HCT116 (cell line): ENCODE data around the gene AARS1. TPM values are rescaled to one million over a fixed set of nuclear protein-coding genes. Genes with fewer than 3 reads are reported as not detected.

Experiments used
- ATAC-seq: fragments of 200-7000 bp; cut with Tn5 transposase; 2 replicates; pipeline ENCODE4 v1.9.1; 2020; ENCODE audit warnings: mild to moderate bottlenecking, moderate library complexity
- Bru-seq: library from RNA; stranded (reverse); fragments of 400-500 nt; gene quantifications from one replicate; lab custom pipeline; 2021; lab: Mats Ljungman, UMichigan
- BruChase-seq, 2 experiments: library from RNA; stranded (reverse); fragments of 400-500 nt; gene quantifications; one replicate each; lab custom pipeline; 2021; lab: Mats Ljungman, UMichigan
- BruUV-seq: library from RNA; stranded (reverse); fragments of 400-500 nt; replicated peaks from 2 replicates; lab custom pipeline; 2021; lab: Mats Ljungman, UMichigan
- CTCF ChIA-PET: fragments of 300-600 bp; sonication (Branson Sonifier 250); formaldehyde crosslinking; loops from one replicate; lab custom pipeline; 2021; ENCODE audit warnings: antibody characterized with exemption; lab: Charles Lee
- POLR2A ChIA-PET: fragments of 300-600, 350-600 bp; sonication (Branson Sonifier 250); formaldehyde crosslinking; loops from one replicate; lab custom pipeline; 2021; ENCODE audit warnings: antibody characterized with exemption; lab: Charles Lee
- RAD21 ChIA-PET, 2 experiments: fragments of 300-600 bp; sonication (Branson Sonifier 250); formaldehyde crosslinking; loops; one replicate each; lab custom pipeline; 2023; ENCODE audit warnings: low total read pairs in 2 of 2; ENCODE audit not compliant: uncharacterized antibody in 2 of 2, unreplicated experiment in 2 of 2, low non-redundant PET in 1 of 2; lab: Charles Lee
- DNase-seq: peaks from one replicate; pipeline ENCODE4 v3.0.0-alpha.2; 2010; ENCODE audit warnings: low read depth, low spot score
- H2AFZ ChIP-seq: fragments of 200-600 bp; shearing (Covaris generic), sonication (generic); 2 replicates; pipeline ENCODE4 v1.6.1; 2017; ENCODE audit warnings: low read depth, mixed run types, mixed read lengths, antibody characterized with exemption, low read length; ENCODE audit not compliant: poor library complexity, severe bottlenecking
- H3K27ac ChIP-seq: 2 replicates; pipeline ENCODE4 v1.5.1; 2012; ENCODE audit warnings: low read depth, low read length
- H3K27me3 ChIP-seq: fragments of 200-600 bp; sonication (generic); 2 replicates; pipeline ENCODE4 v1.6.1; 2016; ENCODE audit warnings: mixed run types, low read length, mixed read lengths; ENCODE audit not compliant: insufficient read depth
- H3K36me3 ChIP-seq, 2 experiments: fragments of 200-500 bp in 1 of 2; fragments of 200-600 bp in 1 of 2; sonication (Bioruptor generic) in 1 of 2; sonication (generic) in 1 of 2; 2 replicates each; pipeline versions ENCODE4 v1.5.1 to v1.6.1; 2014 to 2016; ENCODE audit warnings: low read length in 2 of 2, inconsistent platforms in 1 of 2, mixed read lengths in 1 of 2, mixed run types in 1 of 2; ENCODE audit not compliant: insufficient read depth in 2 of 2, control insufficient read depth in 1 of 2
- H3K4me1 ChIP-seq, 2 experiments: fragments of 200-600 bp in 1 of 2; sonication (generic) in 1 of 2; 2 replicates each; pipeline versions ENCODE4 v1.5.1 to v1.6.1; 2012 to 2017; ENCODE audit warnings: low read length in 2 of 2, inconsistent platforms in 1 of 2, mild to moderate bottlenecking in 1 of 2, mixed read lengths in 1 of 2, mixed run types in 1 of 2, moderate library complexity in 1 of 2; ENCODE audit not compliant: insufficient read depth in 2 of 2, control insufficient read depth in 1 of 2
- H3K4me2 ChIP-seq: fragments of 200-600 bp; sonication (generic); 2 replicates; pipeline ENCODE4 v1.6.1; 2017; ENCODE audit warnings: mixed run types, low read length, mixed read lengths
- H3K4me3 ChIP-seq, 2 experiments: fragments of 200-600 bp in 1 of 2; sonication (generic) in 1 of 2; replicated peaks in 1 of 2; 2 replicates each; pipeline ENCODE4 v1.5.1; 2011 to 2016; ENCODE audit warnings: low read length in 2 of 2, control low read depth in 1 of 2, low read depth in 1 of 2, mild to moderate bottlenecking in 1 of 2, mixed read lengths in 1 of 2, mixed run types in 1 of 2
- H3K79me2 ChIP-seq: fragments of 200-600 bp; sonication (generic); 2 replicates; pipeline ENCODE4 v1.6.1; 2017; ENCODE audit warnings: mild to moderate bottlenecking, mixed run types, low read length, moderate library complexity, mixed read lengths; ENCODE audit not compliant: insufficient read depth
- H3K9ac ChIP-seq: fragments of 200-600 bp; sonication (generic); 2 replicates; pipeline ENCODE4 v1.6.1; 2016; ENCODE audit warnings: low read length, mixed read lengths
- H3K9me2 ChIP-seq: fragments of 200-600 bp; sonication (generic), shearing (Covaris generic); 2 replicates; pipeline ENCODE4 v1.6.1; 2017; ENCODE audit warnings: mixed run types, mild to moderate bottlenecking, moderate library complexity; ENCODE audit not compliant: insufficient read depth
- H3K9me3 ChIP-seq, 2 experiments: fragments of 200-500 bp in 1 of 2; fragments of 200-600 bp in 1 of 2; sonication (Bioruptor generic) in 1 of 2; sonication (generic) in 1 of 2; 2 replicates each; pipeline ENCODE4 v1.6.1; 2014 to 2017; ENCODE audit warnings: low read length in 2 of 2, mixed read lengths in 2 of 2, inconsistent platforms in 1 of 2, low read depth in 1 of 2, mild to moderate bottlenecking in 1 of 2, mixed run types in 1 of 2, moderate library complexity in 1 of 2; ENCODE audit not compliant: control insufficient read depth in 1 of 2, insufficient read depth in 1 of 2
- H4K20me1 ChIP-seq: fragments of 200-600 bp; sonication (generic), shearing (Covaris generic); 2 replicates; pipeline ENCODE4 v1.6.1; 2017; ENCODE audit warnings: mixed run types, mild to moderate bottlenecking, moderate library complexity; ENCODE audit not compliant: insufficient read depth
- ATF3 ChIP-seq: IDR thresholded peaks from 2 replicates; pipeline ENCODE4 v1.6.1; 2012
- CEBPB ChIP-seq: IDR thresholded peaks from 2 replicates; pipeline ENCODE4 v1.6.1; 2012; ENCODE audit warnings: low read depth
- CTCF ChIP-seq, 3 experiments: fragments of 200-600 bp in 1 of 3; sonication (generic) in 1 of 3; IDR thresholded peaks in 2 of 3; conservative IDR thresholded peaks in 1 of 3; 2 replicates each; pipeline ENCODE4 v1.5.1; 2012 to 2017; ENCODE audit warnings: low read depth in 2 of 3, low read length in 2 of 3, antibody characterized with exemption in 1 of 3, borderline replicate concordance in 1 of 3, control low read depth in 1 of 3, mild to moderate bottlenecking in 1 of 3, mixed read lengths in 1 of 3, mixed run types in 1 of 3, moderate library complexity in 1 of 3; ENCODE audit not compliant: insufficient read depth in 1 of 3
- EGR1 ChIP-seq: IDR thresholded peaks from 2 replicates; pipeline ENCODE4 v1.6.1; 2012; ENCODE audit warnings: low read depth
- ELF1 ChIP-seq: IDR thresholded peaks from 2 replicates; pipeline ENCODE4 v1.6.1; 2012; ENCODE audit warnings: low read depth, borderline replicate concordance
- EZH2 ChIP-seq: fragments of 200-600 bp; sonication (generic); IDR thresholded peaks from 2 replicates; pipeline ENCODE4 v1.6.1; 2017; ENCODE audit warnings: antibody characterized with exemption, mixed run types
- EZH2phosphoT487 ChIP-seq: fragments of 200-600 bp; IDR thresholded peaks from 2 replicates; pipeline ENCODE4 v1.6.1; 2018; ENCODE audit warnings: antibody characterized with exemption, borderline replicate concordance
- JUND ChIP-seq: IDR thresholded peaks from 2 replicates; pipeline ENCODE4 v1.6.1; 2012
- MAX ChIP-seq: IDR thresholded peaks from 2 replicates; pipeline ENCODE4 v1.6.1; 2012
- POLR2A ChIP-seq: IDR thresholded peaks from 2 replicates; pipeline ENCODE4 v1.7.0; 2011; ENCODE audit warnings: borderline replicate concordance; ENCODE audit not compliant: insufficient read depth, insufficient read length; ENCODE audit errors: extremely low read depth
- POLR2AphosphoS5 ChIP-seq: IDR thresholded peaks from 2 replicates; pipeline ENCODE4 v1.6.1; 2011; ENCODE audit warnings: mild to moderate bottlenecking, low read depth, low read length, moderate library complexity
- RAD21 ChIP-seq: IDR thresholded peaks from 2 replicates; pipeline ENCODE4 v1.6.1; 2012; ENCODE audit warnings: low read depth, mild to moderate bottlenecking
- SIN3A ChIP-seq: IDR thresholded peaks from 2 replicates; pipeline ENCODE4 v1.6.1; 2012; ENCODE audit warnings: low read depth
- SP1 ChIP-seq: IDR thresholded peaks from 2 replicates; pipeline ENCODE4 v1.6.1; 2012; ENCODE audit warnings: low read depth
- SRF ChIP-seq: IDR thresholded peaks from 2 replicates; pipeline ENCODE4 v1.6.1; 2012; ENCODE audit warnings: low read depth
- TCF7L2 ChIP-seq: IDR thresholded peaks from 2 replicates; pipeline ENCODE4 v1.7.0; 2011; ENCODE audit warnings: borderline replicate concordance, inconsistent platforms; ENCODE audit not compliant: insufficient read depth, insufficient read length; ENCODE audit errors: extremely low read depth
- YY1 ChIP-seq: IDR thresholded peaks from 2 replicates; pipeline ENCODE4 v1.6.1; 2011; ENCODE audit warnings: low read length, low read depth, moderate library complexity, mild to moderate bottlenecking; ENCODE audit not compliant: insufficient replicate concordance; ENCODE audit errors: extremely low read depth
- ZBTB33 ChIP-seq: IDR thresholded peaks from 2 replicates; pipeline ENCODE4 v1.6.1; 2011; ENCODE audit warnings: mild to moderate bottlenecking, low read length, moderate library complexity; ENCODE audit not compliant: insufficient replicate concordance; ENCODE audit errors: extremely low read depth
- ZNF274 ChIP-seq: fragments of 200-500 bp; sonication (Bioruptor generic); IDR thresholded peaks from 2 replicates; pipeline ENCODE4 v1.6.1; 2014; ENCODE audit warnings: mild to moderate bottlenecking, low read depth, low read length, inconsistent platforms
- intact Hi-C: fragments of 100-400 bp; cut with micrococcal nuclease; formaldehyde crosslinking; loops from 2 replicates; pipeline ENCODE4 v1.10.0; 2022
- long read RNA-seq: library from polyadenylated mRNA; unstranded; transcript quantifications from one replicate; pipeline ENCODE4 v2.0.0, GENCODE V29; 2021; ENCODE audit not compliant: unreplicated experiment
- polyA plus RNA-seq: library from polyadenylated mRNA; unstranded; fragments of >200 nt; gene quantifications from 2 replicates; pipeline ENCODE4 v1.2.1, GENCODE V29; 2012; ENCODE audit warnings: missing spikeins
- total RNA-seq: library from RNA; stranded (reverse); gene quantifications from one replicate; pipeline ENCODE4 v1.2.1, GENCODE V29; 2021; ENCODE audit not compliant: unreplicated experiment

The AARS1 gene
- total RNA-seq, result 215 TPM
- 269 and 273 TPM in 2 replicates for polyA plus RNA-seq
- Bru-seq, nascent RNA, result percentile 95 among the genes with signal in this experiment
- percentile 98 among the genes with signal in this experiment for BruChase-seq, experiment 1, labeled RNA remaining after a 6-hour chase
- percentile 97 among the genes with signal in this experiment for BruChase-seq, experiment 2, labeled RNA remaining after a 2-hour chase
- long read RNA-seq, transcript AARS-201 (21 exons, 3,477 nt), result major isoform, 555 of 792 reads
- long read RNA-seq, partial matches to known transcripts, result 113 of 792 reads
- long read RNA-seq, other reads (novel, unspliced or antisense), result 124 of 792 reads

- Histone ChIP-seq H3K9me3 (no peaks in the 10 kb centered on the region), H3K36me3 (peaks cover 5 to 7% of the 10 kb centered on the region in 2 experiments; a peak in 2 of 4 replicates), H3K79me2 (peaks cover 45% of the 10 kb centered on the region), H3K4me3 (peak within 1 kb of the TSS; percentile 84 to 98), H3K4me1 (peaks cover 11 to 14% of the 10 kb centered on the region in 2 experiments), H3K9ac (peak within 1 kb of the TSS; percentile 97), H3K9me2 (no peaks in the 10 kb centered on the region), H2AFZ (peak within 1 kb of the TSS; percentile 86), H4K20me1 (no peaks in the 10 kb centered on the region), H3K4me2 (peak within 1 kb of the TSS; percentile 68), H3K27me3 (no peaks in the 10 kb centered on the region), H3K27ac (peak within 1 kb of the TSS; percentile 78)
- intact Hi-C loops, result loop anchor here (2.0 kb wide), 1 partner anchor 57 kb away; the partner anchor contains the start of gene DDX19A
- peak; percentile 100 for DNase-seq
- RAD21 ChIA-PET, result interaction anchor here in 1 of 2 experiments (0.6 kb wide), 1 partner anchor 1699 kb away, joined by 3 read pairs; no protein-coding TSS in a partner anchor
- CTCF ChIA-PET, result interaction anchor here (1.0 kb wide), 1 partner anchor 38 kb away, joined by 4 read pairs; the partner anchor contains the start of gene EXOSC6
- POLR2A ChIA-PET, result interaction anchor here (0.7 to 2.8 kb wide), 10 partner anchors 9 to 124 kb away, joined by 3 to 22 read pairs (median 4); partner anchors contain the start of genes DDX19B and EXOSC6
- ATAC-seq, result peak; percentile 98
- TSS peak; percentile 99 for BruUV-seq
- TF ChIP-seq JUND (no peak), MAX (peak; percentile 66), YY1 (peak; percentile 37), POLR2A (peak; percentile 83), EGR1 (no peak), SRF (no peak), CTCF (IDR thresholded peaks at IDR 0.05 in 2 of 3, conservative IDR thresholded peaks at IDR 0.05 in 1 of 3; ENCODE audit: borderline replicate concordance in 1 of 3, insufficient read depth in 1 of 3, low read depth in 2 of 3, low read length in 2 of 3) (no peak), TCF7L2 (no peak), EZH2 (no peak), ZBTB33 (no peak), CEBPB (peak; percentile 72; the same call in 1 of the 2 replicates), POLR2AphosphoS5 (peak; percentile 95), RAD21 (no peak), ELF1 (no peak), EZH2phosphoT487 (no peak), SIN3A (no peak), SP1 (peak; percentile 98), ATF3 (no peak), ZNF274 (no peak)
Measured at GRCh38 chr16:70289229-70290094, at the start of gene AARS1. Gene AARS1, minus strand, starts transcription at chr16:70289506. Its CDS starts 6,743 bp downstream, at chr16:70282763.
